Ovary (tissue), 9 donors: ENCODE data around the gene ZNF672. TPM values are rescaled to one million over a fixed set of nuclear protein-coding genes. Genes with fewer than 3 reads are reported as not detected.
"Not testable (repeated sequence)": the region's sequence is repeated elsewhere in the genome, so short reads cannot be mapped to it uniquely, and the experiment has no call there.

Experiments used
- DNase-seq, 5 donors: peaks; one replicate each; pipeline ENCODE4 v3.0.0-alpha.2; 2019 to 2020
- H3K27ac ChIP-seq, 2 donors: fragments of 200-600 bp; one replicate each; pipeline versions ENCODE4 v1.5.1 to v1.8.0; 2019 to 2022
- H3K27me3 ChIP-seq: fragments of 200-600 bp; one replicate; pipeline ENCODE4 v1.8.0; 2022
- H3K36me3 ChIP-seq: fragments of 200-600 bp; sonication (generic); one replicate; pipeline ENCODE4 v1.5.1; 2019
- H3K4me1 ChIP-seq: one replicate; pipeline ENCODE4 v1.8.1; 2013; ENCODE audit warnings: mild to moderate bottlenecking, moderate library complexity; ENCODE audit not compliant: insufficient read depth
- H3K4me3 ChIP-seq: fragments of 200-600 bp; sonication (generic); one replicate; pipeline ENCODE4 v1.5.1; 2017
- H3K9me3 ChIP-seq, 2 donors: fragments of 200-600 bp in 1 of 2; sonication (generic) in 1 of 2; one replicate each; pipeline versions ENCODE4 v1.5.1 to v1.8.1; 2013 to 2019; ENCODE audit warnings: mild to moderate bottlenecking in 1 of 2, moderate library complexity in 1 of 2
- CTCF ChIP-seq, 3 donors: fragments of 450-650 bp in 2 of 3; fragments of 200-600 bp in 1 of 3; IDR thresholded peaks; one replicate each; pipeline versions ENCODE4 v1.5.1 to v1.8.0; 2016 to 2022; ENCODE audit warnings: antibody characterized with exemption in 3 of 3, mild to moderate bottlenecking in 1 of 3
- EP300 ChIP-seq: sonication (generic); formaldehyde crosslinking; IDR thresholded peaks from one replicate; pipeline ENCODE4 v1.6.1; 2017; ENCODE audit warnings: antibody characterized with exemption
- POLR2A ChIP-seq: fragments of 450-650 bp; IDR thresholded peaks from one replicate; pipeline ENCODE4 v1.6.1; 2017; ENCODE audit warnings: antibody characterized with exemption, mild to moderate bottlenecking, moderate library complexity
- WGBS, 3 donors: extraction: QIAGEN DNeasy Blood & Tissue Kit in 1 of 3; methylation state at CpG; one replicate each; pipeline versions ENCODE4 v1.1.5 to v1.1.7; 2013 to 2017; 5-methylcytosine and 5-hydroxymethylcytosine counted together
- intact Hi-C, 4 donors: fragments of 100-400 bp; cut with DNase I; formaldehyde crosslinking; loops; one replicate each; pipeline versions ENCODE4 v1.11.0 to v1.15.1; 2022 to 2023
- polyA plus RNA-seq, 2 donors: library from polyadenylated mRNA; stranded (reverse); fragments of 200-250 nt in 1 of 2; fragments of 350-450 nt in 1 of 2; fragmentation: Illumina TruSeq in 1 of 2; extraction: RNeasy Lipid Tissue Mini Kit (QIAGEN cat#74804) in 1 of 2; gene quantifications; one replicate each; pipeline ENCODE4 v1.2.3, GENCODE V29; 2013 to 2014
- total RNA-seq, 7 donors: library from RNA; depleted of rRNA in 2 of 7; stranded (reverse); fragments of >200 nt in 2 of 7; fragmentation: NEBNext Ultra II Directional in 3 of 7; extraction: Animal tissue kit (Norgen Biotek cat#: 25700) in 3 of 7; gene quantifications; one replicate each; pipeline versions ENCODE4 v1.1.0 to v1.2.4, GENCODE V29; 2016 to 2023
- donor health status: DM: no; HTN: no; CAD: no; lungs with moderate emphysema.
- donor health status: DM: no; HTN: no; CAD: no.
- donor health status: Bipolar disorder and iron deficiency.
- donor health status: DM: yes; HTN: yes; CAD: no.
- donor health status: DM: no; HTN: no; CAD: no.
- donor health status: DM: yes; HTN: yes; CAD: no.

Gene ZNF672
- total and polyA plus RNA-seq, 9 donors: 7.3 to 29.5 (median 20.9) TPM

- H3K9me3 ChIP-seq: no peaks in the 10 kb centered on the region
- DNase-seq: no peak
- no peaks in the 10 kb centered on the region for H3K4me1 ChIP-seq
- H3K4me3 ChIP-seq: no peak overlapping the region
- 60 to 79% (median 71%) methylated on average over 5 of the region's 5 CpGs for WGBS, 3 donors
- no peaks in the 10 kb centered on the region for H3K27me3 ChIP-seq
- intact Hi-C loops: no loop called here
- no peak overlapping the region for H3K27ac ChIP-seq
- TF ChIP-seq CTCF (IDR thresholded peaks at IDR 0.05): no peak
- no peak for TF ChIP-seq EP300
- TF ChIP-seq POLR2A: no peak
- H3K36me3 ChIP-seq: no peaks in the 10 kb centered on the region
Measured at GRCh38 chr1:248792342-248792741, 45.7 kb upstream of the ZNF672 start.

GRCh38 chr1:248793592-248793991, 44.4 kb upstream of the ZNF672 start:
- Histone ChIP-seq H3K36me3 (no peaks in the 10 kb centered on the region), H3K27ac (no peak overlapping the region), H3K9me3 (no peaks in the 10 kb centered on the region), H3K27me3 (no peaks in the 10 kb centered on the region), H3K4me3 (no peak overlapping the region), H3K4me1 (no peaks in the 10 kb centered on the region)
- intact Hi-C loops: no loop called here
- no peak for DNase-seq
- TF ChIP-seq EP300 (no peak), CTCF (IDR thresholded peaks at IDR 0.05) (no peak), POLR2A (no peak)

- H3K9me3 ChIP-seq, H3K36me3 ChIP-seq, H3K4me1 ChIP-seq, H3K27ac ChIP-seq, DNase-seq, H3K27me3 ChIP-seq, H3K4me3 ChIP-seq, intact Hi-C loops: not testable (repeated sequence)
- 78 to 87% (median 80%) methylated on average over 5 of the region's 5 CpGs for WGBS, 3 donors
Measured at GRCh38 chr1:248794663-248795062, 43.4 kb upstream of the ZNF672 start.

- 78 to 82% (median 80%) methylated on average over 3 of the region's 3 CpGs for WGBS, 3 donors
- H3K27me3 ChIP-seq: no peaks in the 10 kb centered on the region
- intact Hi-C loops: no loop called here
Measured at GRCh38 chr1:248798791-248799190, 39.2 kb upstream of the ZNF672 start.

GRCh38 chr1:248800459-248800858, 37.6 kb upstream of the ZNF672 start:
- Histone ChIP-seq H3K36me3 (no peaks in the 10 kb centered on the region), H3K27ac (no peak overlapping the region), H3K4me1 (no peaks in the 10 kb centered on the region), H3K4me3 (no peak overlapping the region), H3K9me3 (no peaks in the 10 kb centered on the region), H3K27me3 (no peaks in the 10 kb centered on the region)
- TF ChIP-seq POLR2A: no peak
- no peak for TF ChIP-seq CTCF (IDR thresholded peaks at IDR 0.05)
- no peak for TF ChIP-seq EP300
- no peak for DNase-seq
- intact Hi-C loops: no loop called here
- 77 to 80% (median 80%) methylated on average over 3 of the region's 3 CpGs for WGBS, 3 donors

More at GRCh38 chr1:248798791-248799190, 39.2 kb upstream of the ZNF672 start:
- no peak for DNase-seq
- no peaks in the 10 kb centered on the region for H3K36me3 ChIP-seq
- H3K27ac ChIP-seq: no peak overlapping the region
- no peaks in the 10 kb centered on the region for H3K9me3 ChIP-seq
- H3K4me1 ChIP-seq: no peaks in the 10 kb centered on the region
- no peak for TF ChIP-seq CTCF (IDR thresholded peaks at IDR 0.05)
- TF ChIP-seq POLR2A: no peak
- no peak for TF ChIP-seq EP300
- H3K4me3 ChIP-seq: no peak overlapping the region
